Left colon (tissue), 2 donors: ENCODE results near the gene BEX3. TPM values are rescaled to one million over a fixed set of nuclear protein-coding genes. Genes with fewer than 3 reads are reported as not detected.

Source experiments
- ATAC-seq: fragments of 200-7000 bp; cut with Tn5 transposase; one replicate; pipeline ENCODE4 v1.9.1; 2020; ENCODE audit warnings: mild to moderate bottlenecking, moderate library complexity
- DNase-seq, 2 donors: peaks; one replicate each; pipeline ENCODE4 v3.0.0-alpha.2; 2020
- intact Hi-C, 2 donors: fragments of 100-400 bp; cut with DNase I in 1 of 2; cut with micrococcal nuclease in 1 of 2; formaldehyde crosslinking; loops; one replicate each; pipeline versions ENCODE4 v1.11.2 to v1.14.0; 2022; cut with DNase I, micrococcal nuclease
- total RNA-seq, 2 donors: library from RNA; stranded (reverse); fragmentation: NEBNext Ultra II Directional; extraction: Animal tissue kit (Norgen Biotek cat#: 25700); gene quantifications; one replicate each; pipeline ENCODE4 v1.2.1, GENCODE V29; 2021
- donor health status: DM: no; HTN: no; CAD: no.
- donor health status: DM: yes; HTN: yes; CAD: no.

BEX3 gene
- total RNA-seq, 2 donors from 2014 or later, result 29.5 to 33.4 TPM

DNA sequence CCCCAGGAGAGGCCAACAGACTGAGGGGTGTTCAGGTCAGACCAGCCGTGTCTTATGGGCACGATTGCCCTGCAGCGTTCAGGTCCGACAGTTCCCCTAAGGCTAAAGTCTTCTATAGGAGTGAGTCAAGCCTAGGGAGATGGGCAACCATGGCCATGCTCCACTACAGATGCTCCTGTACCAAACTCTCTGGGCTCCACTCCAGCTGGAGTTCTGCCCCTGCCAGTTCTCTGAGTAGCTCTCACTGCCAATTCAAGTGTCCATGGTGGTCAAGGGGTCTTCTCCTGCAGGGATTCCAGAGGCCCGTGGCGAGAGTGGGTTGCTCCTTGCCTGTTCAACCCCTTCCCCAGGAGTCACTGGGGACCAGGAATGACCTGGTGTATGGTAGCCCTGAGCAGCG lies 38.2 kb downstream of the BEX3 start:
- intact Hi-C loops, result no loop called here
- no peak for ATAC-seq

DNA sequence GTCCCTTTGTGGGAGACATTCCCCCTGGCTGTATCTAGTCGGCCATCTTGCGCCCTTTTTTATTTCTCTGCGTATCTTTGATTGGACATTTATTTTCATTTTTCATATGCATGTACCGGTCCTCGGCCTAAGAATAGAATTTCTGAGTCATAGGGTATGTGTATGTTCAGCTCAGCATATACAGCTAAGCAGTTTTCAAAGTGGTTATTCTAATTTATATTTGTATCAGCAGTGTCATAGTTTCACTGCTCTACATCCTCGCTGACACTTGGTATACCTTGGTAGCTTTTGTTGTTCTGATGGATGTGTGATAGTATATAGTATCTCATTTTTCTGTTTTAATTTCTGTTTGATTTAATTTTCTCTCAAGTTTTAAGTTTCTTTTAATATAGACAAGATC lies 38.7 kb downstream of the BEX3 start:
- DNase-seq (no peak), ATAC-seq (no peak)
- intact Hi-C loops, result no loop called here

More for the DNA sequence above, 38.2 kb downstream of the BEX3 start:
- no peak for DNase-seq

DNA sequence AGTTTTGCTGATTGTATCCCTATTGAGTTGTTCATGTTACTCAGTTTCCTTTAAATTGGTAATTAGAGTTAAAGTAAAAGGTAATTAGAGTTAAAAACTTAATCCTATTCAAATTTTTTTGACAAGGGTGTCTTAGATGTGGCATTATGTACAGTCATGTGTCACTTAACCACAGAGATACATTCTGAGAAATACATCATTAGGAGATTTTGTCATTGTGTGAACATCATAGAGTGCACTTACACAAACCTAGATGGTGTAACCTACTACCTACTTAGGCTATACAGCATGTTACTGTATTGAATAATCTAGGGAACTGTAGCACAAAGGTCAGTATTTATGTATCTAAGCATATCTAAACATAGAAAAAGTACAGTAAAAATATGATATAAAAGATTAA lies 39.2 kb downstream of the BEX3 start:
- ATAC-seq (no peak), DNase-seq (no peak)
- intact Hi-C loops, result no loop called here

DNA sequence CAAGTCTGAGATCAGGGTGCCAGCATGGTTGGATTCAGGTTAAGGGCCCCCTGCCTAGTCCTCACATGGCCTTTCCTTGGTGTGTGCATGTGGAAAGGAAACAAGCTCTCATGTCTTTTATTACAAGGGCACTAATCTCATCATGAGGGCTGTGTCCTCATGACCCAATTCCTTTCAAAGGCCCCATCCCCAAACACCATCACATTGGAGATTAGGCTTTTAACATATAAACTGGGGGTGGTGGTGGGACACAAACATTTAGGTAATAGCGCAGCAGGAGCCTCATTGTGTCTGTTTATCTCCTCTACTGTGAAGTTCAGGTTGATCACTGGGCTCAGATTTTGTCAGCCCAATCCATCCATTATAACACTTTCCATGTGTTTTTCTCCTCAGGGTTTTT lies 41.0 kb downstream of the BEX3 start:
- no peak for ATAC-seq
- DNase-seq, result no peak
- intact Hi-C loops, result no loop called here

DNA sequence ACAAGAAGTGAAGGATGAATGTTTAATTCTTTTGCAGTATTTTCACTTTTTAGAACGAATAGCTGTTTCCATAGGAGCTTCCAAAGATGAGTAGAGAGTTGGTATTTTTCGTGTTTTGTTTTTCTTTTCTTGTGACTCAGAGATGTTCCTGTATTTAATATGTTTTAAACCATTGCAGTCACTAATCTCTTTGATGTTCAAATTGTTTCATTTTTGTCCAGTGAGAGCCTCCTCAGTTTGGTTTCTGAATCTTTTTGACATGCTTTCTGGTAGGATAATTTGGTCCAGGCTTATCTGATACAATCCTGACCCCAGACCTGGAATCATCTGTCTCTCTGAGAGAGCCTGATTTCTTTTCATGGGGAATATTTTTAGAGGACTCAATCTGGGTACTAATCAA lies 41.6 kb downstream of the BEX3 start:
- no peak for DNase-seq
- ATAC-seq, result no peak
- intact Hi-C loops, result no loop called here

DNA sequence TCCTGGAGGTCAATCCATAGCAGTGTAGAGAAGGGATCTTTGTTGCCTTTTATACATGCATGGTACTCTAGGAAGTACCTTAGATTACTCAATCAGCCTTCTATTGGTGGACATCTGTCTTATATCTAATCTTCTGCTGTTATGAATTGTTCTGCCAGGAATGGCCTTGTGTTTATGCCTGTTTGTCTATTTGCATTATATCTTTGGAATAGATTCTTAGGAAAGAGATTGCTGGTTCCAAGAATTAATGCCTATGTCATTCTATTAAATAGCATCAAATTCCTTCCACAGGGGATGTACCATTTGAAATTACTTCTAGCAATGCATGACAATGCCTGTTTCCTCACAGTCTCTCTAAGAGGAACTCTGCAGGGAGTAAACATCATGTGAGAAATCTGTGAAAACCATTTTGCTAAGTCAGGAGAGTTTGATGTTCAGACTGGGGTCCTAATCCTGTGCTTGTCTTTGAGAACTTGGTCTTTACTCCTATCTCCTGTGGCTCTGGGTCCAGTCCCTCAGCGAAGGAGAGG lies 42.5 kb downstream of the BEX3 start:
- DNase-seq, result no peak
- no peak for ATAC-seq
- intact Hi-C loops, result no loop called here

DNA sequence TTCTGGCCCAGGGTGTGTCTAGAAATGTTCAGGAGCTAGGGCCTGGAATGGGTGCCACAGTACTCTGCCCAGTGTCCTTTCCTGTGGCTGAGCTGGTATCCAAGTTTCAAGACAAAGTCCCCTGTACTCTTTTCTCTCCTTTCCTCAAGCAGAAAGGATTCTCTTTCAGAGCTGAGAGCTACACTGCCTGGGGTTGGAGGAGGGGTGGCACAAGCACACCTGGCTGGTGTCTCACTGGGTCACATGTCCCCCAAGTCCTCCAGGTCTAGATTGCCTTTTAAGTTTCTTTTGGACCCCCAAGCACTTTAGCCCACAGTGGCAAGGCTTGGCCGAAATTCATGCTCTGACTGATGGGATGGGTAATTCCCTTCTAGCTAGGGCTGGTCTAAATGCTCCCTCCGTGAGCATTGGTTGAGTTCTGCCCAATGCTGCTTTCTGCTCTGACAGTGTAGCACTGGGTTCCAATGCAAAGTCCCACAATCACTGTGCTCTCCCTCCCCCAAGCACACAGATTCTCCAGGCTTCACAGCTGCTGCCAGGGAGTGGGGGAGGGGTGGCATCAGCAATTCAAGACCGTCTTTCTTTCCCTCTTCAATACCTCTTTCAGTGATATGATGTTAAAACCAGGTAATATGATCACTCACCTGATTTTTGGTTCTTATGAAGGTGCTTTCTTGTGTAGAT lies 47.8 kb downstream of the BEX3 start:
- intact Hi-C loops, result no loop called here
- ATAC-seq (no peak), DNase-seq (no peak)

Other genes with a start within 250 kb of the BEX3 start
- 10 to 100 TPM; 12.3 to 16.8 TPM for gene BEX4, start 161.4 kb upstream of the BEX3 start, total RNA-seq
- 10 to 100 TPM; 29.2 to 36.4 TPM for gene TCEAL8, start 121.4 kb upstream of the BEX3 start, total RNA-seq
- gene TCEAL5, start 99.8 kb upstream of the BEX3 start, total RNA-seq, result not detected
- gene BEX2, start 65.5 kb upstream of the BEX3 start, total RNA-seq, result 1 to 10 TPM; 5.1 to 7.8 TPM
- 1 to 10 TPM; 1.3 to 4.8 TPM for gene TCEAL7, start 46.3 kb upstream of the BEX3 start, total RNA-seq
- 10 to 100 TPM; 25.6 to 28.4 TPM for gene TCEAL9, start 20.0 kb upstream of the BEX3 start, total RNA-seq
- gene RAB40A, start 143.0 kb downstream of the BEX3 start, total RNA-seq, result under 1 TPM in 1 of 2 donors, not detected in 1; 0.27 TPM
- gene TCEAL4, start 209.0 kb downstream of the BEX3 start, total RNA-seq, result 10 to 100 TPM; 20.1 to 23.2 TPM
- gene TCEAL3, start 231.4 kb downstream of the BEX3 start, total RNA-seq, result 1 to 10 TPM; 7.3 to 8.3 TPM